ENCODE data around the gene OR1N2.

DNA sequence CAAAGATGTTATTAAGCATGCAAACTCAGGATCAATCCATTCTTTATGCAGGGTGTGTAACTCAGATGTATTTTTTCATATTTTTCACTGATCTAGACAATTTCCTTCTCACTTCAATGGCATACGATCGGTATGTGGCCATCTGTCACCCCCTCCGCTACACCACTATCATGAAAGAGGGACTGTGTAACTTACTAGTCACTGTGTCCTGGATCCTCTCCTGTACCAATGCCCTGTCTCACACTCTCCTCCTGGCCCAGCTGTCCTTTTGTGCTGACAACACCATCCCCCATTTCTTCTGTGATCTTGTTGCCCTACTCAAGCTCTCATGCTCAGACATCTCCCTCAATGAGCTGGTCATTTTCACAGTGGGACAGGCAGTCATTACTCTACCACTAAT is 33.5 kb upstream of the OR1N2 start:
- TF ChIP-seq GATA2 (IDR thresholded peaks at IDR 0.05; ENCODE audit: low read depth, low read length), result no peak
- no peak for TF ChIP-seq GATA3 (IDR thresholded peaks at IDR 0.05; ENCODE audit: low read depth, low read length)

Measured in SH-SY5Y (cell line).